Cardiac fibroblast (primary cell): Measurements from ENCODE around the gene C5orf15.

Source experiments
- DNase-seq, 2 donors: peaks; one replicate each; pipeline versions ENCODE4 v3.0.0 to v3.0.0-alpha.2; 2010; ENCODE audit warnings: low read depth in 2 of 2
- H3K4me3 ChIP-seq, 2 donors: replicated peaks in 1 of 2; 1 replicate in 1 of 2; 2 replicates in 1 of 2; pipeline ENCODE4 v1.5.1; 2011; ENCODE audit warnings: low read depth in 2 of 2, low read length in 2 of 2, mild to moderate bottlenecking in 2 of 2, moderate library complexity in 1 of 2
- CTCF ChIP-seq: IDR thresholded peaks from one replicate; pipeline ENCODE4 v1.5.1; 2011; ENCODE audit warnings: low read depth, mild to moderate bottlenecking, low read length, inconsistent platforms

The C5orf15 gene

GRCh38 chr5:133998042-133998441 is 29.6 kb upstream of the C5orf15 start:
- no peak for TF ChIP-seq CTCF
- no peak overlapping the region for H3K4me3 ChIP-seq
- no peak for DNase-seq

GRCh38 chr5:133996683-133997252 is 28.3 kb upstream of the C5orf15 start:
- DNase-seq: no peak
- peak; percentile 55 for TF ChIP-seq CTCF
- H3K4me3 ChIP-seq: no peak overlapping the region

- H3K4me3 ChIP-seq: no peak overlapping the region
- no peak for TF ChIP-seq CTCF
- DNase-seq: no peak
Observed at GRCh38 chr5:133995883-133996563, 27.6 kb upstream of the C5orf15 start.

- no peak overlapping the region for H3K4me3 ChIP-seq
- no peak for TF ChIP-seq CTCF
- DNase-seq: no peak
Observed at GRCh38 chr5:133995341-133995740, 26.9 kb upstream of the C5orf15 start.

GRCh38 chr5:133994990-133995333 is 26.5 kb upstream of the C5orf15 start:
- H3K4me3 ChIP-seq: no peak overlapping the region
- no peak for TF ChIP-seq CTCF

GRCh38 chr5:133994297-133994989 is 26.0 kb upstream of the C5orf15 start:
- no peak for DNase-seq
- no peak for TF ChIP-seq CTCF
- no peak overlapping the region for H3K4me3 ChIP-seq

More at GRCh38 chr5:133994990-133995333, 26.5 kb upstream of the C5orf15 start:
- no peak for DNase-seq
